ENCODE data around the gene GRIK2. TPM values are rescaled to one million over a fixed set of nuclear protein-coding genes. Genes with fewer than 3 reads are reported as not detected.

Gene GRIK2
- total and polyA plus RNA-seq, 2 donors (not counting 3 experiments of a cell fraction or from before 2014, with no cell fraction given): not detected

- POLR2A ChIA-PET: no interaction called here
- H3K27ac ChIP-seq (ENCODE audit: insufficient read depth, low read depth, low read length): no peak overlapping the region
These were observed 451.7 kb downstream of the GRIK2 start for GRCh38 chr6:101845172-101845571.

More at GRCh38 chr6:101845172-101845571, 451.7 kb downstream of the GRIK2 start:
- CTCF ChIA-PET: no interaction called here
- H3K27me3 ChIP-seq (ENCODE audit: control insufficient read depth in 2 of 2, insufficient read depth in 2 of 2, low read length in 2 of 2): no peaks in the 10 kb centered on the region
- H3K79me2 ChIP-seq (ENCODE audit: control insufficient read depth, insufficient read depth, low read length): no peaks in the 10 kb centered on the region
- H3K4me1 ChIP-seq (ENCODE audit: control insufficient read depth, extremely low read depth, insufficient read depth, low read length): no peaks in the 10 kb centered on the region
- intact Hi-C loops (cut with micrococcal nuclease) (no loop called here), dilution Hi-C loops (cut with MboI; ENCODE audit: extremely low pct_ligation_motif_present, low sequenced_read_pairs) (no loop called here)
- H3K36me3 ChIP-seq (ENCODE audit: control insufficient read depth in 2 of 2, extremely low read depth in 1 of 2, insufficient read depth in 2 of 2, low read length in 2 of 2): no peaks in the 10 kb centered on the region
- H3K4me3 ChIP-seq (replicated peaks in 1 of 3; ENCODE audit: insufficient read depth in 1 of 3, low read depth in 1 of 3, low read length in 3 of 3): no peak overlapping the region
- H3K9me3 ChIP-seq (replicated peaks; ENCODE audit: control insufficient read depth, insufficient read depth, low read length): no peaks in the 10 kb centered on the region
- TF ChIP-seq EZH2 (IDR thresholded peaks at IDR 0.05; ENCODE audit: borderline replicate concordance, low read depth, low read length, severe bottlenecking): no peak
- TF ChIP-seq MYC (IDR thresholded peaks at IDR 0.05; ENCODE audit: low read depth, low read length): no peak
- no peak for TF ChIP-seq GATA2 (IDR thresholded peaks at IDR 0.05; ENCODE audit: insufficient read depth, insufficient read length, low read depth, low read length)
- no peak for TF ChIP-seq POLR2AphosphoS5 (IDR thresholded peaks at IDR 0.05; ENCODE audit: insufficient read depth, low read depth, low read length)
- TF ChIP-seq MAX (IDR thresholded peaks at IDR 0.05; ENCODE audit: insufficient read depth, insufficient read length): no peak
- TF ChIP-seq JUN (IDR thresholded peaks at IDR 0.05; ENCODE audit: borderline replicate concordance, insufficient read depth, insufficient read length, low read depth): no peak
- no peak for TF ChIP-seq CTCF (IDR thresholded peaks at IDR 0.05; ENCODE audit: extremely low read depth in 1 of 2, insufficient read depth in 1 of 2, low read depth in 1 of 2, low read length in 2 of 2)
- TF ChIP-seq POLR2A (IDR thresholded peaks at IDR 0.05; ENCODE audit: low read depth, low read length): no peak
- H2AFZ ChIP-seq (ENCODE audit: low read depth, low read length): no peak overlapping the region
- H3K9ac ChIP-seq (replicated peaks; ENCODE audit: extremely low read depth, insufficient read depth, low read length): no peak overlapping the region
- H3K4me2 ChIP-seq (ENCODE audit: insufficient read depth, low read length): no peak overlapping the region
- no TSS peak for BruUV-seq (replicated peaks)
- FAIRE-seq (no peak), DNase-seq (ENCODE audit: low read depth, low spot score) (no peak)
- H4K20me1 ChIP-seq (replicated peaks; ENCODE audit: control insufficient read depth, extremely low read depth, insufficient read depth, low read length): no peaks in the 10 kb centered on the region
- no peaks in the 10 kb centered on the region for H3K9me1 ChIP-seq (replicated peaks; ENCODE audit: control insufficient read depth, extremely low read depth, insufficient read depth, low read length)

All from endothelial cell of umbilical vein (primary cell).